HEK293 (cell line): Measurements from ENCODE around the gene FANCE.

Experiments used
- BCL6B ChIP-seq: fragments of 450-650 bp; formaldehyde crosslinking; IDR thresholded peaks from 2 replicates; pipeline ENCODE4 v1.5.1; 2017; ENCODE audit warnings: missing biosample characterization, missing genetic modification characterization
- PRDM4 ChIP-seq: fragments of 450-650 bp; formaldehyde crosslinking; IDR thresholded peaks from 2 replicates; pipeline ENCODE4 v1.5.1; 2017; ENCODE audit warnings: missing biosample characterization, missing genetic modification characterization
- YY1 ChIP-seq: fragments of 450-650 bp; formaldehyde crosslinking; IDR thresholded peaks from 2 replicates; pipeline ENCODE4 v1.5.1; 2018; ENCODE audit warnings: missing biosample characterization, missing genetic modification characterization
- ZBTB21 ChIP-seq: fragments of 450-650 bp; formaldehyde crosslinking; IDR thresholded peaks from 2 replicates; pipeline ENCODE4 v1.5.1; 2017; ENCODE audit warnings: missing biosample characterization, missing genetic modification characterization
- ZNF112 ChIP-seq: fragments of 450-650 bp; formaldehyde crosslinking; IDR thresholded peaks from 2 replicates; pipeline ENCODE4 v1.5.0; 2017; ENCODE audit warnings: missing biosample characterization, missing genetic modification characterization
- ZNF174 ChIP-seq: fragments of 450-650 bp; formaldehyde crosslinking; IDR thresholded peaks from 2 replicates; pipeline ENCODE4 v1.5.0; 2017; ENCODE audit warnings: missing biosample characterization, mild to moderate bottlenecking, missing genetic modification characterization
- ZNF548 ChIP-seq: fragments of 450-650 bp; formaldehyde crosslinking; IDR thresholded peaks from 2 replicates; pipeline ENCODE4 v1.5.1; 2016; ENCODE audit warnings: missing biosample characterization, missing genetic modification characterization
- ZNF561 ChIP-seq: fragments of 450-650 bp; IDR thresholded peaks from 2 replicates; pipeline ENCODE4 v1.5.1; 2018; ENCODE audit warnings: missing biosample characterization, missing genetic modification characterization, borderline replicate concordance
- TF ChIP-seq, protein P1 (sequence below): fragments of 450-650 bp; formaldehyde crosslinking; IDR thresholded peaks from 2 replicates; pipeline ENCODE4 v1.5.1; 2016; ENCODE audit warnings: missing biosample characterization, missing genetic modification characterization
- TF ChIP-seq, protein P2 (sequence below): fragments of 450-650 bp; formaldehyde crosslinking; IDR thresholded peaks from 2 replicates; pipeline ENCODE4 v1.5.1; 2016; ENCODE audit warnings: missing biosample characterization, missing genetic modification characterization

GRCh38 chr6:35477028-35477427 lies 24.9 kb downstream of the FANCE start:
- TF ChIP-seq, protein P1, sequence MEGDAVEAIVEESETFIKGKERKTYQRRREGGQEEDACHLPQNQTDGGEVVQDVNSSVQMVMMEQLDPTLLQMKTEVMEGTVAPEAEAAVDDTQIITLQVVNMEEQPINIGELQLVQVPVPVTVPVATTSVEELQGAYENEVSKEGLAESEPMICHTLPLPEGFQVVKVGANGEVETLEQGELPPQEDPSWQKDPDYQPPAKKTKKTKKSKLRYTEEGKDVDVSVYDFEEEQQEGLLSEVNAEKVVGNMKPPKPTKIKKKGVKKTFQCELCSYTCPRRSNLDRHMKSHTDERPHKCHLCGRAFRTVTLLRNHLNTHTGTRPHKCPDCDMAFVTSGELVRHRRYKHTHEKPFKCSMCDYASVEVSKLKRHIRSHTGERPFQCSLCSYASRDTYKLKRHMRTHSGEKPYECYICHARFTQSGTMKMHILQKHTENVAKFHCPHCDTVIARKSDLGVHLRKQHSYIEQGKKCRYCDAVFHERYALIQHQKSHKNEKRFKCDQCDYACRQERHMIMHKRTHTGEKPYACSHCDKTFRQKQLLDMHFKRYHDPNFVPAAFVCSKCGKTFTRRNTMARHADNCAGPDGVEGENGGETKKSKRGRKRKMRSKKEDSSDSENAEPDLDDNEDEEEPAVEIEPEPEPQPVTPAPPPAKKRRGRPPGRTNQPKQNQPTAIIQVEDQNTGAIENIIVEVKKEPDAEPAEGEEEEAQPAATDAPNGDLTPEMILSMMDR (tag by site-specific recombination) = no peak
- TF ChIP-seq YY1 (tag by site-specific recombination) = no peak
- TF ChIP-seq BCL6B = no peak
- TF ChIP-seq ZNF174 (tag by site-specific recombination) = no peak
- no peak; the same call in 1 of the 2 replicates for TF ChIP-seq ZNF548
- TF ChIP-seq, protein P2, sequence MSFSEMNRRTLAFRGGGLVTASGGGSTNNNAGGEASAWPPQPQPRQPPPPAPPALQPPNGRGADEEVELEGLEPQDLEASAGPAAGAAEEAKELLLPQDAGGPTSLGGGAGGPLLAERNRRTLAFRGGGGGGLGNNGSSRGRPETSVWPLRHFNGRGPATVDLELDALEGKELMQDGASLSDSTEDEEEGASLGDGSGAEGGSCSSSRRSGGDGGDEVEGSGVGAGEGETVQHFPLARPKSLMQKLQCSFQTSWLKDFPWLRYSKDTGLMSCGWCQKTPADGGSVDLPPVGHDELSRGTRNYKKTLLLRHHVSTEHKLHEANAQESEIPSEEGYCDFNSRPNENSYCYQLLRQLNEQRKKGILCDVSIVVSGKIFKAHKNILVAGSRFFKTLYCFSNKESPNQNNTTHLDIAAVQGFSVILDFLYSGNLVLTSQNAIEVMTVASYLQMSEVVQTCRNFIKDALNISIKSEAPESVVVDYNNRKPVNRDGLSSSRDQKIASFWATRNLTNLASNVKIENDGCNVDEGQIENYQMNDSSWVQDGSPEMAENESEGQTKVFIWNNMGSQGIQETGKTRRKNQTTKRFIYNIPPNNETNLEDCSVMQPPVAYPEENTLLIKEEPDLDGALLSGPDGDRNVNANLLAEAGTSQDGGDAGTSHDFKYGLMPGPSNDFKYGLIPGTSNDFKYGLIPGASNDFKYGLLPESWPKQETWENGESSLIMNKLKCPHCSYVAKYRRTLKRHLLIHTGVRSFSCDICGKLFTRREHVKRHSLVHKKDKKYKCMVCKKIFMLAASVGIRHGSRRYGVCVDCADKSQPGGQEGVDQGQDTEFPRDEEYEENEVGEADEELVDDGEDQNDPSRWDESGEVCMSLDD (tag by site-specific recombination) = no peak
- TF ChIP-seq PRDM4 (tag by site-specific recombination) = no peak
- no peak for TF ChIP-seq ZNF112 (tag by site-specific recombination)
- TF ChIP-seq ZBTB21 (tag by site-specific recombination) = no peak
- no peak for TF ChIP-seq ZNF561
